Measurements from ENCODE around the gene HSD17B7. TPM values are rescaled to one million over a fixed set of nuclear protein-coding genes. Genes with fewer than 3 reads are reported as not detected.
"Not testable (repeated sequence)": the region's sequence is repeated elsewhere in the genome, so short reads cannot be mapped to it uniquely, and the experiment has no call there.

Gene HSD17B7
- total RNA-seq = 8.9 TPM
- long read RNA-seq, transcript HSD17B7-201 (9 exons, 1,190 nt) = major isoform, 21 of 28 reads
- long read RNA-seq, partial matches to known transcripts = 2 of 28 reads
- long read RNA-seq, other reads (novel, unspliced or antisense) = 5 of 28 reads

- DNase-seq (ENCODE audit: low spot score) = not testable (repeated sequence)
These were observed at the start of gene HSD17B7 for GRCh38 chr1:162790303-162790984. Gene HSD17B7 (plus strand): TSS chr1:162790702. CDS start chr1:162790801, 99 bp downstream.

- no peak for DNase-seq (ENCODE audit: low spot score)
These were observed 49.7 kb upstream of the HSD17B7 start for GRCh38 chr1:162740755-162741154.

GRCh38 chr1:162741574-162741973 lies 48.9 kb upstream of the HSD17B7 start:
- DNase-seq (ENCODE audit: low spot score) = no peak

GRCh38 chr1:162746264-162746942 lies 44.1 kb upstream of the HSD17B7 start:
- not testable (repeated sequence) for DNase-seq (ENCODE audit: low spot score)

- no peak for DNase-seq (ENCODE audit: low spot score)
These were observed 37.4 kb upstream of the HSD17B7 start for GRCh38 chr1:162753001-162753658.

GRCh38 chr1:162753998-162754585 lies 36.4 kb upstream of the HSD17B7 start:
- DNase-seq (ENCODE audit: low spot score) = no peak

GRCh38 chr1:162755306-162755705 lies 35.2 kb upstream of the HSD17B7 start:
- no peak for DNase-seq (ENCODE audit: low spot score)

- DNase-seq (ENCODE audit: low spot score) = no peak
These were observed 34.0 kb upstream of the HSD17B7 start for GRCh38 chr1:162756523-162756922.

GRCh38 chr1:162757476-162757875 lies 33.0 kb upstream of the HSD17B7 start:
- no peak for DNase-seq (ENCODE audit: low spot score)

- DNase-seq (ENCODE audit: low spot score) = no peak
These were observed 24.7 kb upstream of the HSD17B7 start for GRCh38 chr1:162765788-162766187.

GRCh38 chr1:162772571-162773154 lies 17.8 kb upstream of the HSD17B7 start:
- DNase-seq (ENCODE audit: low spot score) = no peak

- DNase-seq (ENCODE audit: low spot score) = no peak
These were observed 16.5 kb upstream of the HSD17B7 start for GRCh38 chr1:162774007-162774406.

- no peak for DNase-seq (ENCODE audit: low spot score)
These were observed 11.5 kb upstream of the HSD17B7 start for GRCh38 chr1:162779043-162779442.

GRCh38 chr1:162782671-162783070 lies 7.8 kb upstream of the HSD17B7 start:
- DNase-seq (ENCODE audit: low spot score) = no peak

- not testable (repeated sequence) for DNase-seq (ENCODE audit: low spot score)
These were observed 5.6 kb upstream of the HSD17B7 start for GRCh38 chr1:162784926-162785325.

- DNase-seq (ENCODE audit: low spot score) = not testable (repeated sequence)
These were observed 1.7 kb upstream of the HSD17B7 start for GRCh38 chr1:162788783-162789182.

GRCh38 chr1:162790985-162791357 lies 469 bp downstream of the HSD17B7 start:
- not testable (repeated sequence) for DNase-seq (ENCODE audit: low spot score)

- not testable (repeated sequence) for DNase-seq (ENCODE audit: low spot score)
These were observed 3.8 kb downstream of the HSD17B7 start for GRCh38 chr1:162794284-162794683.

GRCh38 chr1:162796617-162797279 lies 6.2 kb downstream of the HSD17B7 start:
- not testable (repeated sequence) for DNase-seq (ENCODE audit: low spot score)

GRCh38 chr1:162799995-162800830 lies 9.7 kb downstream of the HSD17B7 start:
- not testable (repeated sequence) for DNase-seq (ENCODE audit: low spot score)
